Thoracic aorta (tissue), 2 donors: ENCODE measurements around the gene ZNF296. TPM values are rescaled to one million over a fixed set of nuclear protein-coding genes. Genes with fewer than 3 reads are reported as not detected.
"Not testable (repeated sequence)": the region's sequence is repeated elsewhere in the genome, so short reads cannot be mapped to it uniquely, and the experiment has no call there.

Experiments
- ATAC-seq: fragments of 150-250 bp; one replicate; pipeline ENCODE4 v1.8.0; 2017; ENCODE audit warnings: low read depth; ENCODE audit not compliant: insufficient number of reproducible peaks, low FRiP score
- DNase-seq: peaks from one replicate; pipeline ENCODE4 v3.0.0-alpha.2; 2020; ENCODE audit warnings: low spot score
- H3K27ac ChIP-seq, 2 donors: fragments of 200-600 bp; sonication (generic); 1 replicate in 1 of 2; 2 replicates in 1 of 2; pipeline ENCODE4 v1.5.1; 2016; ENCODE audit warnings: mild to moderate bottlenecking in 2 of 2, moderate library complexity in 2 of 2
- H3K27me3 ChIP-seq: fragments of 200-600 bp; sonication (generic); replicated peaks from 2 replicates; pipeline ENCODE4 v1.6.0; 2016; ENCODE audit warnings: mild to moderate bottlenecking; ENCODE audit not compliant: insufficient read depth
- H3K36me3 ChIP-seq: fragments of 200-600 bp; sonication (generic); one replicate; pipeline ENCODE4 v1.5.1; 2016
- H3K4me1 ChIP-seq, 2 donors: fragments of 200-600 bp; sonication (generic); 1 replicate in 1 of 2; 2 replicates in 1 of 2; pipeline versions ENCODE4 v1.5.1 to v1.6.0; 2016; ENCODE audit warnings: low read depth in 2 of 2, mild to moderate bottlenecking in 1 of 2; ENCODE audit not compliant: control insufficient read depth in 1 of 2
- H3K4me3 ChIP-seq: fragments of 200-600 bp; sonication (generic); 2 replicates; pipeline ENCODE4 v1.5.1; 2016; ENCODE audit warnings: mild to moderate bottlenecking
- H3K9me3 ChIP-seq: fragments of 200-600 bp; sonication (generic); 2 replicates; pipeline ENCODE4 v1.5.1; 2016
- total RNA-seq, 2 donors: library from RNA; depleted of rRNA; stranded (reverse); fragments of >200 nt; gene quantifications; one replicate each; pipeline versions ENCODE4 v1.1.0 to v1.2.3, GENCODE V29; 2016
- TF ChIP-seq, protein P1 (sequence below): fragments of 200-600 bp; sonication (generic); IDR thresholded peaks from one replicate; pipeline ENCODE4 v1.5.1; 2019; ENCODE audit warnings: antibody characterized with exemption

The ZNF296 gene
- total RNA-seq, 2 donors from 2014 or later: 1.5 to 1.8 TPM

DNA sequence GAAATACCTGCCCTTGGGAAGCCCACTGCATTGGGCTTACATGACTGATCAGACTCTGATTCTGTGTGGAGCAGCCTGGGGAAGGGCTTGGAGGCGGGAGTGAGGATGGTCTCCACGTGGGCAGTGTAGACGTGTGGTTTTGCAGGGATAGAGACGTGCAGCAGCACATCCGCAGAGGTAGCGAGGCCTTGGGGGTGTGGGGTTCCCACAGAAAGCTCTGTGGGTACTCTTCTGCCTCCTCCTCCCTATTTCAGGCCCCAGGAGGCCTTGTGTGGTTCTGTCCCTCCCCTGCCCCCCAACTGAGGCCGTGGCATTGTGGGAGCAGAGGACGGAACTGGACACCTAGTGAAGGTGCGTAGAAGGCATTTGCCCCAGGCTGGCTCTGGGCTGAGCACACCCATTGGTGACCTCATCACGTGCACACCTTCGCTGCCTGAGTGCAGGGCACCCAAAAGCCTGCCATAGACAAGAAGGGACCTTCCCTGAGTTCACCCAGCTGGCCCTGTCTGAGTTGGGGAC lies 45.6 kb upstream of the ZNF296 start:
- Histone ChIP-seq H3K27me3 (no peaks in the 10 kb centered on the region), H3K27ac (no peak overlapping the region), H3K4me1 (no peaks in the 10 kb centered on the region), H3K4me3 (no peak overlapping the region), H3K36me3 (no peaks in the 10 kb centered on the region), H3K9me3 (no peaks in the 10 kb centered on the region)
- DNase-seq (no peak), ATAC-seq (no peak)
- TF ChIP-seq, protein P1, sequence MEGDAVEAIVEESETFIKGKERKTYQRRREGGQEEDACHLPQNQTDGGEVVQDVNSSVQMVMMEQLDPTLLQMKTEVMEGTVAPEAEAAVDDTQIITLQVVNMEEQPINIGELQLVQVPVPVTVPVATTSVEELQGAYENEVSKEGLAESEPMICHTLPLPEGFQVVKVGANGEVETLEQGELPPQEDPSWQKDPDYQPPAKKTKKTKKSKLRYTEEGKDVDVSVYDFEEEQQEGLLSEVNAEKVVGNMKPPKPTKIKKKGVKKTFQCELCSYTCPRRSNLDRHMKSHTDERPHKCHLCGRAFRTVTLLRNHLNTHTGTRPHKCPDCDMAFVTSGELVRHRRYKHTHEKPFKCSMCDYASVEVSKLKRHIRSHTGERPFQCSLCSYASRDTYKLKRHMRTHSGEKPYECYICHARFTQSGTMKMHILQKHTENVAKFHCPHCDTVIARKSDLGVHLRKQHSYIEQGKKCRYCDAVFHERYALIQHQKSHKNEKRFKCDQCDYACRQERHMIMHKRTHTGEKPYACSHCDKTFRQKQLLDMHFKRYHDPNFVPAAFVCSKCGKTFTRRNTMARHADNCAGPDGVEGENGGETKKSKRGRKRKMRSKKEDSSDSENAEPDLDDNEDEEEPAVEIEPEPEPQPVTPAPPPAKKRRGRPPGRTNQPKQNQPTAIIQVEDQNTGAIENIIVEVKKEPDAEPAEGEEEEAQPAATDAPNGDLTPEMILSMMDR: no peak

DNA sequence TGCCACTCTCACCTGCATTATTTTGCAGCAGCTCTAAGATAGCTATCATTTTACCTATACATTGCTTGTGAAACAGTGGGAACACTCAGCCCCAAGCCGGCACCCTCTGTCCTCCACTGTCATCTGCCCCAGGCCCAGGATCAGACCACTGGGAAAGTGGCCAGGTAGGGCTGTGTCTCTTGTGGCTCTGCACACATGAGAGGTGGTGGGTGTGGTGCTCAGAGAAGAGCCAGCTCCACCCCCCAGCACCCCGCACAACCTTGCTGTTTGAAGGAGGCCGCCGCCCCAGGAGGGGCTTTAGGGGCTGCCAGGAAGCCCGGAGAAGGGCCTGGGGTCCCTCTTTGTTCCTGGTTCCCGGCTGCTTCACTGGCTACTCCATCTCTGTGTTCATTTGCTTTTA lies 43.3 kb upstream of the ZNF296 start:
- TF ChIP-seq, protein P1: no peak
- H3K9me3 ChIP-seq: no peaks in the 10 kb centered on the region
- DNase-seq: no peak
- H3K27me3 ChIP-seq: no peaks in the 10 kb centered on the region
- no peaks in the 10 kb centered on the region for H3K36me3 ChIP-seq
- H3K4me1 ChIP-seq: no peaks in the 10 kb centered on the region
- H3K27ac ChIP-seq: no peak overlapping the region
- no peak overlapping the region for H3K4me3 ChIP-seq
- no peak for ATAC-seq

DNA sequence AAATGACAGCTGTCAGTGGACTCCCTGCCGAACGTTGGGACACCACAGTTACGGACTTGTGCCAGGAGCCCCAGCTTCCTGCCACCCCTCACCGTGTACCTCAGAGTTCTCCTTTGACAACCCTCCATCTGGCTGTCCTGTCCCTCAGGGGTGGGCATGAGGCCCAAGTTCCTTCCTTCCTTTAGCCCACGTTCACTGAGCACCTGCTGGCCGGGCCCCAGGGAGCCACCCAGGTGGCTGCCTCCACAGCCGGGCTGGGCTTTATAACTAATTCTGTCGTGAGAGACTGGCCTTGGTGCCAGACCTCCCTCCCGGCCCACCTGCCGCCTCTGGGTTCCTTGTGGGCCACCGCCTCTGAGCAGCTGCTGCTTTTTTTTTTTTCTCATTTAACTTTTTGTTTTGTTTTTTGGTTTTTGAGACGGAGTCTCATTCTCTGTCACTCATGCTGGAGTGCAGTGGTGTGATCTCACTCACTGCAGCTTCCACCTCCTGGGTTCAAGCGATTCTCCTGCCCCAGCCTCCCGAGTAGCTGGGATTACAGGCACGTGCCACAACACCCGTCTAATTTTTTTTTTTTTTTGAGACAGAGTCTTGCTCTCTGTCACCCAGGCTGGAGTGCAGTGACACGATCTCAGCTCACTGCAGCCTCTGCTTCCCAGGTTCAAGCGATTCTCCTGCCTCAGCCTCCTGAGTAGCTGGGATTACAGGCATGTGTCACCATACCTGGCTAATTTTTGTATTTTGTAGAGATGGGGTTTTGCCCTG lies 42.5 kb upstream of the ZNF296 start:
- H3K36me3 ChIP-seq, H3K4me3 ChIP-seq, H3K27me3 ChIP-seq, ATAC-seq, DNase-seq, H3K9me3 ChIP-seq, H3K27ac ChIP-seq, H3K4me1 ChIP-seq: not testable (repeated sequence)

DNA sequence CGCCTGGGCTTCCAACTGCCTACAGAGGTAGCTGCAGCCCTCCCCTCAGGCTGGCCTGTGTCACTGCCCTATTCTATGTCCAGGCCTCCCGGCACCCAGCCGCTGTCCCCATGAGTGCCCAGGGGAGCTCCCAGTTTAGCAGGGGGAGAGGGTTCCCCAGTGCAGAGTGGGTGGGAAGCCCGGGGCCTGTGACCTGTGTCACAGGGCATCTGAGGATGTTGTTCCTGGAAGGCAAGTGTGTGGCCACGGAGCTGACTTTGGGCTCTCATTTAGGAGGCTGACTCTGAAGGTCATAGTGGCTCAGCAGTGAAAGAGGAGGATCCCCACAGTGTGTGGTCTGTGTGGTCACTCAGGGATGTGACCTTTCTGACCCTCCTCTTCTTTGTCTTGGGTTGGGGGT lies 41.8 kb upstream of the ZNF296 start:
- Histone ChIP-seq H3K27ac (no peak overlapping the region), H3K4me3 (no peak overlapping the region), H3K4me1 (no peaks in the 10 kb centered on the region), H3K9me3 (no peaks in the 10 kb centered on the region), H3K27me3 (no peaks in the 10 kb centered on the region), H3K36me3 (no peaks in the 10 kb centered on the region)
- ATAC-seq (no peak), DNase-seq (no peak)
- TF ChIP-seq, protein P1: no peak

DNA sequence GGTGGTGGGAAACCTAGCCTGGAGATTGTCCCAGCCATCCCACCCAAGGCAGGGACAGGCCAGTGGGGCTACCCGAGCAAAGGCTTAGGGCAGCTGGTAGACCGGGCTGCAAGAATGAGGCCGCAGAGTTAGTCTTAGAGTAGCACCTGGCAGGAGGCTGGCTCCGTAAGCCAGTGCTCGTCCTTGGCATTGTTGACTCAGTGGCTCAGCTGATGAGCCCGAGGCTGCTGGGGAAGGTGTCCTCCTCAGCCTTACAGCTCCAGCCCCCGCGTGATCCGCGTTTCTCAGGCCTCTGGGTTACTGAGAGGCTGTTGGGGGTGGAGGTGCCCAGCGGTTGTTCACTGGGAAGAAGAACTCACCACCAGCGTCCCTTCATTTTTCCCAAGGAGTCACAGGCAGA lies 41.4 kb upstream of the ZNF296 start:
- no peak overlapping the region for H3K27ac ChIP-seq

More for the DNA sequence above, 41.4 kb upstream of the ZNF296 start:
- Histone ChIP-seq H3K9me3 (no peaks in the 10 kb centered on the region), H3K4me1 (no peaks in the 10 kb centered on the region), H3K36me3 (no peaks in the 10 kb centered on the region), H3K27me3 (no peaks in the 10 kb centered on the region), H3K4me3 (no peak overlapping the region)
- no peak for ATAC-seq
- TF ChIP-seq, protein P1: no peak
- no peak for DNase-seq
